MCF 10A (cell line): Measurements from ENCODE around the gene SLC39A12. TPM values are rescaled to one million over a fixed set of nuclear protein-coding genes. Genes with fewer than 3 reads are reported as not detected.
"Not testable (repeated sequence)": the region's sequence is repeated elsewhere in the genome, so short reads cannot be mapped to it uniquely, and the experiment has no call there.

Source experiments
- BruUV-seq: library from RNA; stranded (reverse); fragments of 400-500 nt; replicated peaks from 2 replicates; lab custom pipeline; 2021; lab: Mats Ljungman, UMichigan
- CTCF ChIA-PET: fragments of 300-600 bp; sonication (Branson Sonifier 250); formaldehyde crosslinking; extraction: SDS; loops from one replicate; lab custom pipeline; 2021; ENCODE audit warnings: antibody characterized with exemption, inconsistent platforms; lab: Yijun Ruan, JAX
- POLR2A ChIA-PET: fragments of 300-600, 350-650 bp; sonication (Branson Sonifier 250); formaldehyde crosslinking; extraction: SDS; loops from one replicate; lab custom pipeline; 2020; ENCODE audit warnings: antibody characterized with exemption, inconsistent platforms; lab: Yijun Ruan, JAX
- DNase-seq: peaks from one replicate; pipeline ENCODE4 v3.0.0-alpha.2; 2018; ENCODE audit not compliant: unreplicated experiment
- H3K27ac Mint-ChIP-seq: one replicate; pipeline ENCODE4 v1.8.0; 2022; ENCODE audit warnings: mild to moderate bottlenecking, low read depth, mixed read lengths; ENCODE audit not compliant: unreplicated experiment
- H3K27me3 Mint-ChIP-seq: one replicate; pipeline ENCODE4 v1.8.0; 2022; ENCODE audit warnings: mixed read lengths; ENCODE audit not compliant: insufficient read depth, unreplicated experiment
- H3K36me3 Mint-ChIP-seq: one replicate; pipeline ENCODE4 v1.8.0; 2022; ENCODE audit warnings: mild to moderate bottlenecking, moderate library complexity, mixed read lengths; ENCODE audit not compliant: insufficient read depth, unreplicated experiment
- H3K4me1 Mint-ChIP-seq: one replicate; pipeline ENCODE4 v1.8.0; 2022; ENCODE audit warnings: mixed read lengths; ENCODE audit not compliant: insufficient read depth, unreplicated experiment
- H3K4me3 Mint-ChIP-seq: one replicate; pipeline ENCODE4 v1.8.0; 2022; ENCODE audit warnings: mild to moderate bottlenecking, moderate library complexity, mixed read lengths; ENCODE audit not compliant: unreplicated experiment
- H3K9me3 Mint-ChIP-seq: one replicate; pipeline ENCODE4 v1.8.0; 2022; ENCODE audit warnings: mixed read lengths; ENCODE audit not compliant: unreplicated experiment
- intact Hi-C: fragments of 100-400 bp; cut with micrococcal nuclease; formaldehyde crosslinking; loops from 2 replicates; pipeline ENCODE4 v1.14.1; 2022
- total RNA-seq: library from RNA; stranded (reverse); gene quantifications from 2 replicates; pipeline ENCODE4 v1.2.3, GENCODE V29; 2022
- TF ChIP-seq, protein P1 (sequence below): fragments of 200-600 bp; IDR thresholded peaks from one replicate; pipeline ENCODE4 v1.8.0; 2022; ENCODE audit warnings: antibody characterized with exemption, mild to moderate bottlenecking; ENCODE audit not compliant: unreplicated experiment

The SLC39A12 gene
- total RNA-seq, 1 experiment from 2014 or later = not detected

DNA sequence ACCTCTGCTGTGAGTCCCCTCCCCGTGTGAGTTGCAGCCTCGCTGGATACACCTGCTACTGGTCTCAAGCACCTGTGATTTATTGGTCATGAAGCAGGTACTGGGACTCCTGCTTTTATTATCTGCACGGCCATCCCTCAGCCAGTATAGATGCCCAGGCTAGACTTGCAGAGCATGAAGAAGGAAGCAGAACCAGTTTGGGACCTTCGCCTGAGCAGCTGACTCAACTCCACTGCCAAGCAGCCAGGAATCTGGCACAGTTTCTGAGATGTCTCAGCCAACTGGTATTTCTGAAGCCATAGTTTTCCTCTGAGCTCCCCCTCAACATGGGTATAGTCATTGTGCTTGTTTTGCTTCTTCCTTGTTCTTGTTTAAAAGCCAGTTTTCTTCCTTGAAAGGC lies 28.0 kb upstream of the SLC39A12 start:
- Mint-ChIP-seq H3K27ac (peak overlapping the region; percentile 67), H3K4me1 (peaks cover 9% of the 10 kb centered on the region), H3K27me3 (no peaks in the 10 kb centered on the region), H3K36me3 (no peaks in the 10 kb centered on the region), H3K9me3 (no peaks in the 10 kb centered on the region), H3K4me3 (no peak overlapping the region)
- ChIA-PET CTCF (interaction anchor here (1.0 to 1.5 kb wide), 4 partner anchors 13 to 293 kb away, joined by 3 to 7 read pairs (median 5); no protein-coding TSS in a partner anchor), POLR2A (interaction anchor here (0.7 to 1.0 kb wide), 2 partner anchors 13 to 38 kb away, joined by 3 read pairs; no protein-coding TSS in a partner anchor)
- TF ChIP-seq, protein P1, sequence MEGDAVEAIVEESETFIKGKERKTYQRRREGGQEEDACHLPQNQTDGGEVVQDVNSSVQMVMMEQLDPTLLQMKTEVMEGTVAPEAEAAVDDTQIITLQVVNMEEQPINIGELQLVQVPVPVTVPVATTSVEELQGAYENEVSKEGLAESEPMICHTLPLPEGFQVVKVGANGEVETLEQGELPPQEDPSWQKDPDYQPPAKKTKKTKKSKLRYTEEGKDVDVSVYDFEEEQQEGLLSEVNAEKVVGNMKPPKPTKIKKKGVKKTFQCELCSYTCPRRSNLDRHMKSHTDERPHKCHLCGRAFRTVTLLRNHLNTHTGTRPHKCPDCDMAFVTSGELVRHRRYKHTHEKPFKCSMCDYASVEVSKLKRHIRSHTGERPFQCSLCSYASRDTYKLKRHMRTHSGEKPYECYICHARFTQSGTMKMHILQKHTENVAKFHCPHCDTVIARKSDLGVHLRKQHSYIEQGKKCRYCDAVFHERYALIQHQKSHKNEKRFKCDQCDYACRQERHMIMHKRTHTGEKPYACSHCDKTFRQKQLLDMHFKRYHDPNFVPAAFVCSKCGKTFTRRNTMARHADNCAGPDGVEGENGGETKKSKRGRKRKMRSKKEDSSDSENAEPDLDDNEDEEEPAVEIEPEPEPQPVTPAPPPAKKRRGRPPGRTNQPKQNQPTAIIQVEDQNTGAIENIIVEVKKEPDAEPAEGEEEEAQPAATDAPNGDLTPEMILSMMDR = no peak
- no TSS peak for BruUV-seq
- intact Hi-C loops = no loop called here
- DNase-seq = peak; percentile 69

DNA sequence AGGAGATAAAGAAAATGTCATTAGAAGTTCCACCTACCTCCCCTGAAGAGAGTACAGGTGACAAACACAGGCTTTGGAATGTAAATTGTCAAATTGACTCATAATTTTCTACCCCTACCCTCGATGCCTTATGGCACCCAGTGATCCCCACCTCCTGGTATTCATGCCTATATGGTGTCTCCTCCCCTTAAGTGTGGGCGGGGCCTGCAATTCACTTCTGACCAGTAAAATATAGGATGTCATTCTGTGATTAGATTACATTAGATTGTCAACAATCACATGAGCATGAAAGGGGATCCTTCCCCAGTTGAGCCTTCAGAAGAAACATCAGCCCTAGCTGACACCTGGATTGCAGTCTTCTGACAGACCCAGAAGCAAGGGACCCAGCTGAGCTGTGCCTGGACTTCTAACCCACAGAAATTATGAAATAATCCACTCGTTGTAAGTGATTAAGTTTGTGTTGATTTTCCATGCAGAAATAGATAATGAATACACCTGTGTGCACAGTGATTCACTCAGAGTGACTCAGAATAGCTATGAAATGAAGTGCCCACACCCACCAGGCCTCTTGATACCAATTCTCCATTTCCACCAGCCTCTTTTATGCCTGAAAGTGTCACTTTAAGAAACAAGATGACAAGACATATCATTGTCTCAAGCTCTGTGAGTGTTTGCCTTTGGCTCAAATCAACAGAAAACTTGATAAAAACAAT lies 8.5 kb upstream of the SLC39A12 start:
- DNase-seq = no peak
- Mint-ChIP-seq H3K9me3 (no peaks in the 10 kb centered on the region), H3K27me3 (no peaks in the 10 kb centered on the region), H3K4me1 (peaks cover 5% of the 10 kb centered on the region), H3K36me3 (no peaks in the 10 kb centered on the region), H3K4me3 (no peak overlapping the region), H3K27ac (no peak overlapping the region)
- no TSS peak for BruUV-seq
- POLR2A ChIA-PET = interaction anchor here (1.0 kb wide), 2 partner anchors 39 to 128 kb away, joined by 3 to 4 read pairs; no protein-coding TSS in a partner anchor
- CTCF ChIA-PET = no interaction called here
- TF ChIP-seq, protein P1 = no peak
- intact Hi-C loops = no loop called here

DNA sequence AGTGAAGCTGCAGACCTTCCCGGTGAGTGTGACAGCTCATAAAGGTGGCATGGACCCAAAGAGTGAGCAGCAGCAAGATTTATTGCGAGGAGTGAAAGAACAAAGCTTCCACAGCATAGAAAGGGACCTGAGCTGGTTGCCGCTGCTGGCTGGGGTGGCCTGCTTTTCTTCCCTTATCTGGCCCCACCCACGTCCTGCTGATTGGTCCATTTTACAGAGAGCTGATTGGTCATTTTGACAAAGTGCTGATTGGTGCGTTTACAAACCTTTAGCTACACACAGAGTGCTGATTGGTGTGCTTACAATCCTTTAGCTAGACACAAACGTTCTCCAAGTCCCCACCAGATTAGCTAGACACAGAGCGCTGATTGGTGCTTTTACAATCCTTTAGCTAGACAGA lies 1.4 kb upstream of the SLC39A12 start:
- BruUV-seq, H3K27ac Mint-ChIP-seq, DNase-seq, H3K4me3 Mint-ChIP-seq, intact Hi-C loops, POLR2A ChIA-PET, H3K27me3 Mint-ChIP-seq, CTCF ChIA-PET, H3K4me1 Mint-ChIP-seq, H3K36me3 Mint-ChIP-seq, H3K9me3 Mint-ChIP-seq: not testable (repeated sequence)

DNA sequence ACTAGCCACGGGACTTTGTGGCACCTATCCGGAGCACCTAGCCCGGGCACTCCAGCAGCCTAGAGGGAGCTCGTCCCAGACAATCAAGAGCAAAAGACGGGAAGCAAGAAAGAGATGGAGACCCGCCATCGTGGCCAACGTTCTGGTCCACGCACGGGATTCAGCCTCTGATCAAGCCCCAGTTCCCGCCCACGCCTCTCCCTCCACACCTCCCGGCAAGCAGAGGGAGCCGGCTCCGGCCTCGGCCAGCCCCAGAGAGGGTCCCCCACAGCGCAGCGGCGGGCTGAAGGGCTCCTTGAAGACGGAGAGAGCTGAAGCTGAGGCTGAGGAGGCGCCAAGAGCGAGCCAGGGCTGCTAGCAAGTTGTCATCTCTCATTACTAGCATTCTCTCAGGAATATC lies 992 bp upstream of the SLC39A12 start:
- no peak overlapping the region for H3K27ac Mint-ChIP-seq
- H3K9me3 Mint-ChIP-seq = no peaks in the 10 kb centered on the region
- no peak overlapping the region for H3K4me3 Mint-ChIP-seq
- H3K36me3 Mint-ChIP-seq = peaks cover 4% of the 10 kb centered on the region
- no peak for DNase-seq
- ChIA-PET POLR2A (no interaction called here), CTCF (no interaction called here)
- no peaks in the 10 kb centered on the region for H3K27me3 Mint-ChIP-seq
- intact Hi-C loops = no loop called here
- no TSS peak for BruUV-seq
- peaks cover 5% of the 10 kb centered on the region for H3K4me1 Mint-ChIP-seq
- TF ChIP-seq, protein P1 = no peak

DNA sequence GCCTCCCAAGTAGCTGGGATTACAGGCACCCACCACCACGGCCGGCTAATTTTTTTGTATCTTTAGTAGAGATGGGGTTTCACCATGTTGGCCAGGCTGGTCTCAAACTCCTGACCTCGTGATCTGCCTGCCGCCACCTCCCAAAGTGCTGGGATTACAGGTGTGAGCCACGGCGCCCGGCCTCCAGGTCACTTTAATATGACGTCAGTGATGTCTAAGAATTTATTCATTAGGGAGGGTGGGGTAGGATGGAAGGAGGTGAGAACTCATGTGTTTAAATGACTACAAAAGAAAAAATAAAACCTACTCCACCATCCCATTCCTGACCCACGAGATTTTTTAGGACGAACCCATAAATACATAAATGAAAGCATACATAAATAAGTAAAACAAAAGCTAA lies 2.7 kb downstream of the SLC39A12 start:
- H3K27me3 Mint-ChIP-seq, H3K4me3 Mint-ChIP-seq, H3K9me3 Mint-ChIP-seq, BruUV-seq, DNase-seq, intact Hi-C loops, H3K36me3 Mint-ChIP-seq, H3K4me1 Mint-ChIP-seq, H3K27ac Mint-ChIP-seq, CTCF ChIA-PET: not testable (repeated sequence)
- POLR2A ChIA-PET = interaction anchor here (0.6 kb wide), 2 partner anchors 180 to 1531 kb away, joined by 3 read pairs; no protein-coding TSS in a partner anchor
